HG03457 (cell line): ENCODE data around the gene UBQLN4.
A peak's percentile ranks its signal among the peaks of the same experiment; 100 is the strongest.

ENCODE experiments used
- ATAC-seq: cut with Tn5 transposase; IDR thresholded peaks from one replicate; pipeline ENCODE4 v1.9.1; 2021; ENCODE audit warnings: moderate number of reproducible peaks; ENCODE audit not compliant: unreplicated experiment

Gene UBQLN4

DNA sequence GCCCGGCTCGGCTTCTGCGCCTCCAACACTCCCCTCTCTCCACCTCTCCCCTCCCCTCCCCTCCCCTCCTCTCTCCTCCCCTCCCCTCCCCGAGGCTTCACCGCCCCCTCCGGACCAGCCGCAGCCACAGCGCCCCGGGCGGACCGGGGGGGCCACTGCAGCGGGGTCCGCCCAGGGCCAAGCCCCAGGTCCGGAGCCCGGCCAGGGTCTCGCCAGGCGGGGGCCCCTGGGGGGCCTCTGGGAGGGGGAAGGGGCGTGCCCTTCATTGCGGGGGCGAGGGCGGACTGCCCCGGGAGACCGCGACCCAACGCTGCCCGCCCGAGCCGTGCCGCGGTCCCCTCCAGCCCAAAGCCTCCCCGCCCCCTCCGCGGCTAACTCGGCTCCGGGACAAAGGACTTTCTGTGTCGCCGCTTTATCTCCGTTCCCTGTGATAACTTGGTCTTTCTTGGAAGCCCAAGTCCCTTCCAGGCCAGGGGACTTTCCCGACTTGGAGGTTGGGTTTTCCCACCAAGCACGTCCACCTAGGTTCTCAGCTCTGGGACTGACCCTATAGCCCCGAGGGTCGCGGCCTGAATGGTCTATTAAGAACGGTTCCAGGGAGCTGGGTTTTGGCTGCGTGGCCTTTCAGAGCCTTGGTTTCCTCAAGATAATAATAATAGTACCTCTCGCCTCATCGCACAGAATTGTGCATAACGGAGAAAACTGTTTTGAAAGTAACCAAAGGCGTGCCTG, at the start of gene UBQLN4:
Gene UBQLN4 (minus strand): TSS at position 31 of the 732 bp plus-strand sequence. CDS start 97 bp downstream, outside the sequence.
- no peak for ATAC-seq

DNA sequence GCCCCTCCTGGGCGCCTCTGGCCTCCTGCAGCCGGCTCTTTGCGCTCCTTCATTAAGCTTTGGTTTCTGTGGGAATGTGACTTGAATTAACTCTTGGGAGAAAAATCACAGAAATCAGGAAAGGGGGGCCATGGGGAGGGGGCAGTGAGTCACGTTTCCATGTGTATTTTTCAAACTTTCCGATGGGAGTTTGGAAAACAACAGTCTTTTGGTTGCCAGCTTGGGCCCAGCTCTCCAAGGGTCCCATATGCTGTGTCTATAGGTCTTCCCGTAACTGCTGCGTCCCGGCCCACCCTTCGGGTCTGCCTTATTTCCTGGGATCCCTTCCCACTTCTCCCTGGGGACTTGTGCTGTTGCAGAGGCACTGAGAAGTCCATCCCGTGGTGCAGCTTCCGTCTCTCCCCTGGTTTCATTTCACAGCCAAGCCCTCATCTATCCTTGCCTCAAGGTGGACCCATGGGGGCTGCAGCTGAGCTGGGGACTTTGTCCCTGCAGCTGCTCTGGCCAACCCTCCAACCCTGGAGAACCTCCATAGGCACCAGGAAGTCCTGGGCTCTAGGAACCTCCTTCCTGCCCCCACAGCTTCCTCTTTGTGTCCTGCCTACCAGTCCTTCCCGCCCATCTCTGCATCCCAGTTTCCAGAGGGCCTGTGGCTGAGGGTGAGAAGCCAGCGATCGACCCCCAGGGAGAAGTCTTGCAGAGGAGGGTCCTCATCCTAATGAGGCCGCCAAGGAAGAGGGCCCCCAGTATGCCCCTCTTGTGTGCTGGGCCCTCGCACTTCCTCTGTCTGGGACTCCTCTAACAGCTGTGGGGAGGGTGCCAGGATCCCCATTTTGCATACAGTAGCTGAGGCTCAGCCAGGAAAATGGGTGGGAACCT, 49.3 kb upstream of the UBQLN4 start:
- ATAC-seq, result no peak

DNA sequence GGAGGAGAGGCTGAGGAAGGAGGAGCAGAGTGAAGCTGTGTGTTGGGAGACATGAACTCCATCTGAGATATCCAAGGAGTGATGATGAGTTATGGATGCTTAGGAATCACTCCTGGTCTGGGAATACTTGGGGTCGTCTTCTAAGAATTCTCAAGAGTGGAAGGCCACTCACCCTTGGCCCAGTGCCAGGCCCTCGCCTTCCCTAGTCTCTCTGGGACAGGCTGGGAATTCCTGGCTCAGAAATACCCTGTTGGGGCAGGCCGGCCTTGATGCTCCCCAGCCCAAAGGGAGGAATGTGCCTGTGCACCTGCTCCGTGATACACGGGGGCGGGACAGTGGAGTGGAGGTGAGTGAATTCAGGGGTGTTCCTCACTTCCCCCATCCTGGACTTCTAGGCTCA, 48.3 kb upstream of the UBQLN4 start:
- ATAC-seq, result no peak

DNA sequence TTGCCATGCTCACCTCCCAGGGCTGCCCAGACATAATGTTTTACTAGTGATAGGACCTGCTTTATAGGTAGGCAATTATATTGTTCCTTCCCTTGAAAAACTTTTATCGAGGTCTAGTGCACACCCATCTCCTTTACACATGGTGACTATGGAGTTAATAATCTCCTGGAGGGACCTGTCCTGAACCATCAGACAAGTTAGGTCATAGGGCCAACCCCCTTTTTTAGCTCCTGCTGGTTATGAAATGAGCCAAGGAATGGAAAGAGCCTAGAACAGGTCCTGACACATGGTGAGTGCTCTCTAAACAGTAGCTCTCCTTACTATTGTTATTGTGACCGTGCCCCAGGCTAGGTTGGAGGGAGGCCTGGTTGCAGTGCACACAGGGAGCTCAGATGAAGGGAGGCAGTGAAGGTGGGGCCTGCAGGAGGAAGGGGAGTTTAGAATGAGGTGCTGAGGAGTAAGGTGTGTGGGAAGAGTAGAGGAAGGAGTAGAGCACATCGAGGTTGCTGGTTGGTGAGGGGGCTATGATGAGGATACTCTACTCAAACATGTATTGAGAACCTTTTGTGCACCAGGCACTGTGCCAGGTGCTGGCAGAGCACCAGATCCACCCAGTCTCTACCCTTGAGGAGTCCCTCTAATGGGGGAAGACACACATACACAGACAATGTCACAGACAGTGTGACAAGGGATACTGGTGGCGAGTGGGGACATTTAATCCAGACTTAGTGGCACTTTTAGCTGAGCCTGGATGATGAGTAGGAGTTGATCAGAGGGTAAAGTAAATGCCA, 46.8 kb upstream of the UBQLN4 start:
- no peak for ATAC-seq

DNA sequence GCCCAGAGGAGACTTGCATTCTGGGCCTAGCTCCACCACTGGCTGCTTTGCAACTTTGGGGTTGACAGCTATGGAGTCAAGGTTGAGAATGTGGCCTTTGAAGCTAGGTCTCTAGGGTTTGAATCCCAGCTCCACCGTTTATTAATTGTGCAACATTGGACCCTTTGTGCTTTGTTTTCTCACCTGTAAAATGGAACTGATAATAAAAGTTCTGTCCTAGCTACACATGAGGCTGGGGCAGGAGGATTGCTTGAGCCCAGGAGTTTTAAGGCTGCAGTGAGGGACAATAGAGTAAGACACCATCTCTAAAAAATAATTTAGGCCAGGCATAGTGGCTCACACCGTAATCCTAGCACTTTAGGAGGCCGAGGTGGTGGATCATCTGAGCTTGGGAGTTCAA, 45.7 kb upstream of the UBQLN4 start:
- ATAC-seq, result no peak

DNA sequence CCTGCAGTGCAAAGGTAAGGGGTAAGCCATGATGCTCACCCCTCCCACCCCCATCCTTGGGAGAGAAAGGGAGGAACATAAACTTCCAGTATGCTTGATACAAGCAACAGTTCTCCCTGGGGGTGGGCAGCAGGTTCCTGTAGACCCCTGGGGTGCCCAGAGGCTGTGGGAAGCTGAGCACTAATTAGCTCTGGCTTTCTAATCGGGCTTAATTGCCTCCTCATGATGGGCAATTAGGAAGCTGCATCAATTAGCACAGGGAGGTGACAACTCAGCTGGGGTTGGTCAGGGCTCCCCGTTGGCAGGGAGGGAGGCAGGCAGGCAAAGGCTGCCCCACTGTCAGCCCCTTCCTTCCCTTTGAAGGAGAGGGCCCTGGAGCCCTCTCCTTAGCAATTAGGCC, 45.2 kb upstream of the UBQLN4 start:
- ATAC-seq, result no peak

DNA sequence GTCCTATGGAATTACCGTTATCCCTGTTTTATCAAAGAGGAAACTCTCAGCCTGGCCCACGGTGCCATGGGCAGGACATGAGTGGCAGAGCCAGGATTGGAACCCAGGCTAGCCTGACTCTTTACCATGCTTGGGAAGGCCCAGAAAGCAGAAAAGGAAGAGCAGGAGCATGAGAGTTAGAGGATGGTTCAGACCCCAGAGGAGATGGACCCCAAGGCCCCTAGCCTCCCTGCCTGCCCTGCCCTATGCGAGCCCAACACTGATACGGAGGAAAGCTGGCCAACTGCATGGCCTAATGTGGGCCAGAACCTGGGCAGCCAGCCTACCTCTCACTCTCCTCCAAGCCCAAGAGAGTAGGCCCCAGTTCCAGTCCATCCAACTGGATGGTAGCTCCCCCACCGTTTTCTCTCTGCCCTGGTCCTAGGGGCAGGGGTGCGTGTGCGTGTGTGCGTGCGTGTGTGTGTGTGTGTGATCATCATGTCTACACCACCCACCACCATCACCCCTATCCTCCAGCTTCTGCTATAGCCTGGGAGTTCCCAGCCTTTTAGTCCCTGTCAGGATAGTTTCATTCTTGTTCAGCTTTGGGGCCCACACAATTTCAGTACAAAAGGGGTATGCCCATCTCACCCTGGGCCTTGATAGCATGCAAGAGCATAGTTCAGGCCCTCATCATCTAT, 44.0 kb upstream of the UBQLN4 start:
- ATAC-seq, result no peak

DNA sequence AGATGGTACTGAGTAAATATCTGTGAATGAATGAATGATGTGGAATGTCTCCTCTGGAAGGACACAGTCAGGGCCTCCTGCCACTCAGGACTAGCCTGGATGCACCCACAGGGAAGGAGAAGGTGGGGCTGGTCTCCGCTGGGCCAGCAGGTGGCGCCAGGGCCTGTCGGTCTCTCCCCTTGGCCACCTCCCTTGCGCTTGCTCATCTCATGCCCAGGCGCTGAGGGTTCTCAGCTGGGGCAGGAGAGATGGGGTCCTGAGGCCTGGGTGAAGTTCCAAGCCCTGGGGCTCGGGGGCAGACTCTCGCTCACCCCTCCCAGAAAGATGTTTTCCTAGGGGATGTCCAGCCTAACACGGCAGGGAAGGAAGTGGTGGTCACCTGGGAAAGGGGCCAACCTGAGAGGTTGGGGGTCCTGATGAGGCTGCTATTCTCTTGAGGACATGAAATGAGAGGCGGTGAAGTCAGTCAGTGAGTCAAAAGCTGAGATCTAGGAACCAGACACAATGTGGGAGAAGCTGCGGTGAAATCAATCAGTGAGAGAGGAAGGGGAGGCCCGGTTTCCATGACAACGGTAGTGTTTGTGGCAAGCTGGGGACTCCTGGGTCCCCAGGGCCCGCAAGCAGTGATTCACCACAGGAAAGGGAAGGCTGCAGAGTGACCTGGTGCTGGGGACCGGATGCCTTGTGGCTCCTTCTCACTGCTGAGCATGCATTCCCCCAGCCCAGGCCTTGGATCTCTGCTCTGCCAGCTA, 43.2 kb upstream of the UBQLN4 start:
- peak; percentile 40 for ATAC-seq

DNA sequence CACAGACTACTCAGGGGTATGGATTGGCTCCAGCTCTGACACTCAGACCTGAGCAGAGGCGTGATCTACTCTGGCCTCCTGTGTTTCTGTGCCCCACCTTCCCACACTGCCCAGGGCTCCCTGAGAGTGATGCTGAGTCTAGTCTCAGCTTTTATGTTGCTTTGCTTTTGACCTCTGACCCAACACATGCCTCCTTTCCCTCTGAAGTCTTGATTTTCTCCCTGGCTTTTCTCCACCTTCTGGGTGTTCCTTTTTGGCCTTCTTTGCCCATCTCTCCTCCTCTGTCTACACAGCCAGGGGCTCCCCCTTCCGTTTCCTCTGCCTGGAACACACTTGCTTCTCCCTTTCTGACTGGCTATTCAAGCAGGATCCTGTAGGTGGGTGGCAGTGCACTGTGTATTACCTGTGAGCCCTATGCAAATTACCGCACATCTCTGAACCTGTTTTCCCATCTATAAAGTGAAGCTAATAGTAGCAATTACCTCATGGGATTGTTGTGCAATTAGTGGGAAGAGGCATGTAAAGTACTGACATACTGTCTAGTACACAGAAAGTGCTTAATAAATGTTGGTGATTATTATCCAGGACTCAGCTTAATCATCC, 42.4 kb upstream of the UBQLN4 start:
- ATAC-seq, result no peak

DNA sequence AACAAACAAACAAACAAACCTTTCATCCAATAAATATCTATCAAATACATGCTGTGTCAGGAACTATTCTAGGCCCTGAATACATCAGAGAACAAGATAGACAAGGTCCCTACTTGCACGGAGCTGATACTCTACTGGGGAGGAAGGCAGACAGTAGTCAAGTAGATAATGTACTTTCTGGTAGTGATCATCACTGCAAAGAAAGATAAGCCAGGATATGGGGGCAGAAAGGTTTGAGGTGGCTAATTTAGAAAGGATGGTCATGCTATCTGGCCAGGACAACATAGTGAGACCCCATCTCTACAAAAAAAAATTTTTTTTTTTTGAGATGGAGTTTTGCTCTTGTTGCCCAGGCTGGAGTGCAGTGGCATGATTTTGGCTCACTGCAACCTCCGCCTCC, 38.0 kb upstream of the UBQLN4 start:
- ATAC-seq, result no peak

DNA sequence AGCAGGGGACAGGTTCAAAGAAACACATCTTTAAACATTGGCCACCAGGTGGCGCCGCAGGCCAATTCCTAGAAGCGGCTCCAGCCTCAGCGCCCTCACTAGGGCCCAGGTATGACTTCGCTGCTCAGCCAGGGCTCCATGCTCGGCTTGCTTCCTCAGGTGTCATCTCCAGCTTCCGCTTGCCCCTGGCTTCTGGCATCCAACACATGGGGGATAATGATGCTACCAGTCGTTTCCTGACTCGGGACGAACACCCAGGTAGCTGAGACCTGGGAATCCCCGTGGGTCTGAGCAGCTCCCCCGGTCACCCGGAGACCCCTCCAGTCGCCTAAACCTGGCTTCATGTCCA, 37.2 kb upstream of the UBQLN4 start:
- ATAC-seq, result no peak

DNA sequence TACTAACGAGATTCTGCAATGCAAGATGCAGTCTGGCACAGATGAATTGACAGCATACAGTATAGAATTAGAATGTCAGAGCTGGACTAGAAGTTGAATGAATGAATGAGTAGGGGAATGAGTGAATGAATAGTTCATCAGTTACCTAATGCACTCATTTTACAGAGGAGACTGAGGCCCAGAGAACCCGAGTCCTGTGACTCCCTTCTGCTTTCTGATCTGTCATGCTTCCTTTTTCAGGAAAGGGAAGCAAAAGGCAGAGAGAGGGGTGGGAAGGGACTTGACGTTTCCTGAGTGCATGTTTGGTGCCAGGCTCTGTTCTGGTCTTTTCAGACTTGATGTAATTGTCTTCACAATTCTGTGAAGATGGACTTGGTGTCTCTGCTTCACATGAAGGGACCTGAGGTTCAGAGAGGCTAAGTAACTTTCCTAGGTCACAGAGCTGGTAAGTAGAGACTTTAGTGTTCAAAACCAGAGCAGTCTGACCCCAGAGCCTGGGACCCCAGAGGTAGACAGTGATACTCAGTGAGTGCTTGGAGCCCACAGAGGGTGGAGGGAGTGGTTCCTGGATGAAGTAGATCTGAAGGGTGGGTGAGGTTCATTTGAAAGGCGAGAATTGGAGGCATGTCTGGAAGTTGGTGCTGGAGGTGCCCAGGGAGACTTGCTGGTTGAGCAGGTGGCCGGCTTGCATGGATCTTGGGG, 36.7 kb upstream of the UBQLN4 start:
- ATAC-seq, result no peak

DNA sequence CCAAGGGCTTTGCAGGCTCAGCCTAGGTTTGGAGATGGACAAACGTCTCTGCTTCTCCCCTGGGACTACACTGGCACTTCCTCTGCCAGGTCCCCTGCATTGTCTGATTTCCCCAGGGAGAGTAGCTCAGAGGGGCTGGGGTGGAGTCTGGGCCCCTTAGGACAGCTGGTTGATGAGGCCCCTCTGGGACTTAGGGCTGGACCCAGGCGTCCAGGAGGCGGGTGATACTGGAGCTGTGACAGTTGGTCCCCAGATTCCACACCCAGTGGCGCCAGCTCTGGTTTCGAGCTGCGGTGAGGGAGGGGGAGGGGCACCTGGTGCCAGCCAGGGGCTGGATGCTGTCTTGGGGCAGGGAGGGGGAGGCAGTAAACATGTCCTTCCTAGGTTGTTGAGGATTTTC, 36.1 kb upstream of the UBQLN4 start:
- ATAC-seq, result no peak

DNA sequence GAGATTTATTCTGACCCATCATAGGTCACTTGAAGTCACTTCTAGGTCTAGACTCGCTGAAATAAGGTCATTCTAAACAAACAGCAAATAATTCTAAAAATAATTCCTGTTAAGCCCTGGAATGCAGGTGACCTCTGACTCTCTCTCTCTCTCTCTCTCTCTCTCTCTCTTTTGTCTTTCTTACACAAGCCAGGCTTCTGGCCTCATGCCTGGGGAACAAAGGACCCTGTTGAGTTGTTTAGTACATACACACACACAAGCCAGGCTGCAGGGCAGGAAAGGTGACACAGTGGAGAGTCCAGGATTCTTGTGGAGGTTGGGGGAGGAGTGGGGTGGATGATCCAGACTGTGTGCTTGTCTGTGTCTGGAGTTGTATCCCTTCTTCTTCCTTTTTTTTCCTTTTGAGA, 32.7 kb upstream of the UBQLN4 start:
- ATAC-seq, result no peak

DNA sequence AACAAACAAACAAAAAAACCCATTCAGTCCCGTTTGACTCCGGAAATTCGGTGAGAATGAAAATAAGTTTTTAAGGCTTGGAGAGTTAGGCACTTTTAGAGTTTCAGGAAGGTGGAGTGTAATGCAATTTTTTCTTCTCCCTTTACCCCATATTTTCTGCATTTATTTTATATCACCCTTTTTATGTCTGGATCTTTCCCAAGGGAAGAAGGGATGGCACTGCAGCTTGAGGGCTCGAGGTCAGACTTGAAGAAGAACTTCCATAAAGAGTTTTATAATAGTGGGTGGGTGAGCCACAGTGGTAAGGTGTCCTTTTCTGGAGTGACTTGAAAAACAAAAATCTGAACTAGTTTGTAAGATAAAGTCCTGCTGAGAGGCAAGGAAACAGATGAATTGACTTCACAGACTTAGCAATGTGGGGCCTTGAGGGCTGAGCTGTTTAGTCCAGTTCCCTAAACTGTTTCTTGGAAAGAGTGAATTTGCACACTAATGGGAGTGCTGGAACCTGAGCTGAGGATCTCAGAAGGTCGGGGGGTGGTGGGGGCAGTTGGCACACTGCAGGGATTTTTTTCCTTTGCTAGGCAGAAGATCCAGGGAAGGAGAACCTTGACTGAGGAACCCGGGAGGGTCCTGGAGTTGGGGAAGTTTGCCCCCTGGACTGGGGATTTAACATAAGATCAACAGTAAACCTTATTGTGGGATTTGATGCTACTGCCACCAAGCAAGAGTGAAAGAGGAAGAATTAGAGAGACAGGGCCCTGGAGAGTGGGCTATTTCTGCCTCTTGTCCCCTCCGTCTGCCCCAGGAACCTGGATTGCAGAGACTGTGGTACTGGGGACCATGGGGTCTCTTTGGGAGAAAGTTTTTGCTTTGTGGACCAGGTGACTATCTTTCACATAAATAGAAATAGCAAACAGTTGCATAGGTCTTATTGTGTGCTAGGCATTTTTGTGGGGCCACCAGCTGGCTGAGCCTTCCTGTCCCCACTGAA, 30.5 kb upstream of the UBQLN4 start:
- ATAC-seq, result no peak

DNA sequence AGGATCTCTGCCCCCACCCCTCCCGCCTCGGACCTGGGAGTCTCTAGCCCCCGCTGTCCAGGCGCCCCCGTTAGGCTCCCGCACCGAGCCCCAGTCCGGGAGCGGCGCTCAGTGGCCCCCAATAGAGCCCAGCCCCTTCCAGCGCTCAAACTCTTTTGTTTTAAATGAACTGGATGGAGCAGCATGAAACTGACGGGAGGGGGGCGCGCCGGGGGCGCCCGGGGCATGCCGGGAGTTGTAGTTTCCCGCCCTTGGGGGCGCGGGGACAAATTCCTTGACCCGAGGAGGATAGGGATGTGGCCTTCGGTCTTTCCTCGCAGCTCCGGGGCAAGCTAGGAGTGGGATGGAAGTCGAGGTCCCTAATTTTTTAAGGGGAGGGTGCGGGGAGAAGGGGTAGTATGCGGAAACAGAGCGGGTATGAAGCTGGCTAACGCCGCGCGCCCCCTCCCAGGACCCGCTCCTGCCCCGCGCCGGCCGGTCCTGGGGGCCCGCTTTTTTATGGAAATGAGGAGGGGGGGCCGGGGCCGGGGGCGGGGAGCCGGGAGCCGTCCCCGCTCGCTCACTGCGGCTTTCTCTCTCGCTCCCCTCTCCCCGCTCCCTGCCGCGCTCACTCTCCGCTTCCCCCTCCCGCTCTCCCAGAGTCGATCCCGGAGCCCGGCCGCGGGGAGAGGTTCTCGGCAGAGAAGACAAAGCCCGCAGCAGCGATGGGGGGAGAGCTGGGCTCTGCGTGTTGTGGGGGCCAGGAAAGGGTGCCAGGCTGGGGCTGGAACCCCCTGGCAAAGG, 28.9 kb upstream of the UBQLN4 start, which contains the start of gene MEX3A:
Gene MEX3A (minus strand): TSS at position 157 of the 783 bp plus-strand sequence. CDS start 467 bp downstream, outside the sequence.
- ATAC-seq, result no peak

DNA sequence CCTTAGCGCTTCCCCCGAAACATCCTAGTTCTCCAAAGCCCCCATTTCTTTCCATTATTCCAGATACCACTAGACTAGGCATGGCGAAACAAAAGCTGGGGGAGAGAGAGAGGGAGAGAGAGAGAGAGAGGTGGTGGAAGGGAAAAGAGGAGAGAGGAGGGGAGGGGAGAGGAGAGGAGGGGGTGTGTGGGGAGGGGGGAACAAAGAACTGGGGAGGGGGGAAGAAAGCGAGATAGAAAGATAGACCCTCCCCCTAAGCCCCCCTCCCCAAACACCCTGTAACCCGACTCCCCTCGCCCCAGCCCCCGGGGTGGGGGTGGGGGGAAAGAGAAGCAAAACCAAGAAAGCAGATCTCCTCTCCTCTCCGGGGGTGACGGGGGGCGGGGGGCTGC, 28.3 kb upstream of the UBQLN4 start:
- no peak for ATAC-seq
